ENCODE data around the gene IRF7. TPM values are rescaled to one million over a fixed set of nuclear protein-coding genes. Genes with fewer than 3 reads are reported as not detected.

Gene IRF7
- total and polyA plus RNA-seq, 2 experiments from 2014 or later = 12.3 to 17.3 TPM

DNA sequence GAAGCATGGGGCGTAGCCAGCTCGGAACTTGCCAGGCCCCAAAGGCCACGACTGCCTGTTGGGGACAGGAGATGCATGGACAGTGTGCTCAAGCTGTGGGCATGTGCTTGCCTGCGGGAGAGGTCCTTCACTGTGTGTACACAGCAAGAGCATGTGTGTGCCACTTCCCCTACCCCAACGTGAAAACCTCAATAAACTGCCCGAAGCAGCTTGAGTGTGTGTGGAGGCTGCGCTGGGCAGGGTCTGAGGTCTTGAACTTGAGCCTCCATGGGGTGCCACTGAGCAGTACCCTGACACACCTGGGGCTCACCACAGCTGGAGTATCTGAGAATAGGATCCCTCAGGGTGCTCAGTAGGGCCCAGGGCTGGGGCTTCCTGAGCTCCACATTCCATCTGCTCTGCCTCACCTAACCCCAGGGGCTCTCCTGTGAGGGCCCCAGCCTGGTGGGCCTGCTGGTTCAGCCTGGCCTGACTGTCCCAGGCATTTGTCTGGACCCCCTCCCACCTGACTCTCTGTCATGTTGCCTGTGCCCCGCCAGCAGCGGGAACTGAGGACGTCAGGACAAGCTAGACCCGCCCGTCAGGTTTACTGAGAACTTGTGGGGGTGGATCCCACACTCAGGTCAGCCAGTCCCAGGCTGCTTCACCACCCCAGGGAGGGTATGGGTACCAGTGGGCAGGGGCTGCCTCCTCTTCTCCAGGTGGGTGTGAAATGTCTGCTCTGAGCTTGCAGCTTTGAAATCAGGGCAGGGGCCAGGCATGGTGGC lies 51.8 kb downstream of the IRF7 start:
- Histone ChIP-seq H3K27ac (ENCODE audit: low read depth) (no peak overlapping the region), H3K4me3 (no peak overlapping the region), H3K36me3 (ENCODE audit: insufficient read depth) (no peaks in the 10 kb centered on the region), H3K4me2 (no peak overlapping the region), H2AFZ (no peak overlapping the region), H3K27me3 (ENCODE audit: insufficient read depth) (peaks cover under 1% of the 10 kb centered on the region; the same call in 1 of the 2 replicates), H3F3A (replicated peaks; ENCODE audit: low read depth) (peaks cover 8% of the 10 kb centered on the region), H3K79me2 (replicated peaks; ENCODE audit: insufficient read depth) (0 out of 2 replicates have a peak, but pooled peaks cover 7% of the 10 kb centered on the region), H3K9me2 (ENCODE audit: insufficient read depth) (no peaks in the 10 kb centered on the region), H4K20me1 (replicated peaks; ENCODE audit: insufficient read depth) (peaks cover 12% of the 10 kb centered on the region), H3K4me1 (ENCODE audit: insufficient read depth) (peaks cover 13% of the 10 kb centered on the region)
- ATAC-seq (no peak), DNase-seq (ENCODE audit: low spot score) (no peak)
- peaks cover 16% of the 10 kb centered on the region for H3K27me3 Mint-ChIP-seq (ENCODE audit: insufficient read depth, low read depth, poor library complexity)
- peaks cover 10% of the 10 kb centered on the region for H3K4me1 Mint-ChIP-seq
- H3K36me3 Mint-ChIP-seq (ENCODE audit: low read depth) = no peaks in the 10 kb centered on the region; the same call in 2 of the 3 replicates
- H3K27ac Mint-ChIP-seq = no peak overlapping the region
- TF ChIP-seq STAT1 (IDR thresholded peaks at IDR 0.05; ENCODE audit: unreplicated experiment) (no peak), CREB1 (CRISPR knock-in tag; IDR thresholded peaks at IDR 0.05; ENCODE audit: low read depth) (no peak), EZH2 (IDR thresholded peaks at IDR 0.05; ENCODE audit: low read depth, unreplicated experiment) (no peak), ZNF331 (CRISPR knock-in tag; IDR thresholded peaks at IDR 0.05; ENCODE audit: low read depth) (no peak), ZNF114 (CRISPR knock-in tag; IDR thresholded peaks at IDR 0.05) (no peak), EZH2phosphoT487 (IDR thresholded peaks at IDR 0.05; ENCODE audit: unreplicated experiment) (no peak), REST (IDR thresholded peaks at IDR 0.05; ENCODE audit: unreplicated experiment) (no peak), ZNF462 (CRISPR knock-in tag; IDR thresholded peaks at IDR 0.05) (no peak), CTCF (conservative IDR thresholded peaks at IDR 0.05; ENCODE audit: low read depth in 2 of 2) (no peak), NANOG (IDR thresholded peaks at IDR 0.05; ENCODE audit: borderline replicate concordance) (no peak), JUNB (IDR thresholded peaks at IDR 0.05; ENCODE audit: unreplicated experiment) (no peak), POLR2AphosphoS5 (IDR thresholded peaks at IDR 0.05; ENCODE audit: low read depth) (no peak)
- TF ChIP-seq, protein P1, sequence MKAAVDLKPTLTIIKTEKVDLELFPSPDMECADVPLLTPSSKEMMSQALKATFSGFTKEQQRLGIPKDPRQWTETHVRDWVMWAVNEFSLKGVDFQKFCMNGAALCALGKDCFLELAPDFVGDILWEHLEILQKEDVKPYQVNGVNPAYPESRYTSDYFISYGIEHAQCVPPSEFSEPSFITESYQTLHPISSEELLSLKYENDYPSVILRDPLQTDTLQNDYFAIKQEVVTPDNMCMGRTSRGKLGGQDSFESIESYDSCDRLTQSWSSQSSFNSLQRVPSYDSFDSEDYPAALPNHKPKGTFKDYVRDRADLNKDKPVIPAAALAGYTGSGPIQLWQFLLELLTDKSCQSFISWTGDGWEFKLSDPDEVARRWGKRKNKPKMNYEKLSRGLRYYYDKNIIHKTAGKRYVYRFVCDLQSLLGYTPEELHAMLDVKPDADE (IDR thresholded peaks at IDR 0.05) = no peak
- H3K9me3 Mint-ChIP-seq = no peaks in the 10 kb centered on the region; the same call in 2 of the 3 replicates
- H3K4me3 Mint-ChIP-seq = no peak overlapping the region
